A549 (cell line): ENCODE measurements around the gene SND1.

Source experiments
- CTCF ChIP-seq: fragments of >200 bp; sonication (Bioruptor Twin); formaldehyde crosslinking; IDR thresholded peaks from 3 replicates; pipeline ENCODE4 v1.5.1; 2016
- POLR2A ChIP-seq: IDR thresholded peaks from 2 replicates; pipeline ENCODE4 v1.6.1; 2012; ENCODE audit warnings: mild to moderate bottlenecking, low read length
- ZFP36 ChIP-seq: fragments of 450-650 bp; IDR thresholded peaks from 2 replicates; pipeline ENCODE4 v1.6.1; 2014; ENCODE audit warnings: borderline replicate concordance; ENCODE audit not compliant: partially characterized antibody
- TF ChIP-seq, protein P1 (sequence below): IDR thresholded peaks from 2 replicates; pipeline ENCODE4 v1.6.1; 2012

DNA sequence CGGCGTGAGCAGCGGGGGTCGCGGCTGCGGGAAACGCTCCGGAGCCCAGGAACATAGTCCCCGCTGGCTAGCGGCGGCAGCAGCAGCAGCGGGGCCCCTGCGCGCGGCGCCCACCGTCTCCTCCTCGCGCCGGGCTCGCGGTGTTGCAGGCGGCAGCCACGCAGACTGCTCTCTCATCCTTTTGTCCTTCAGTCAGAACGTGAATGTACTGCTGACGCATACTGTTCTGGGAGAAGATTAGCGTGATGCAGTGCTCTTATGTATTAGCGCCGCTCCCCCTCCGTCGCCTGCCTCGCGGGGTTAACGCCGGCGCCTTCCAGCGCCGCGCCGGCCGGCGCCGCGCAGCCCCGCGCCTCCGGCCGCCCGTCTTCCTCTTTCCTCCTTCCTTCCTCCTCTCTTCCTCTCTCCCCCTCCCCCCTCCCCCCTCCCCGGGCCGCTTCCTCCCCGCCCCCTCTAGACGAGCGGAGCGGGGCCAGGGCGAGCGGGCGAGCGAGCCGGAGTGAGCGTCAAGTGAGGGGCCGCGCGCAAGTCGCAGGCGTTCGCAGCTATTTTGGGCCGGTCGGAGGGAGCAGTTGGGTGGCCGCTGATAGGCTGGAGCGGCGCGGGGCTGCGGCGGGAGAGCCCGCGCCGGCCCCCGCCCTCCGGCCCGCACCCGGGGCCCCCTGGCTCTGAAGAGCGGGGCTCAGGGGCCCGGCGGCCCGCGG is 380.1 kb downstream of the SND1 start:
- TF ChIP-seq, protein P1, sequence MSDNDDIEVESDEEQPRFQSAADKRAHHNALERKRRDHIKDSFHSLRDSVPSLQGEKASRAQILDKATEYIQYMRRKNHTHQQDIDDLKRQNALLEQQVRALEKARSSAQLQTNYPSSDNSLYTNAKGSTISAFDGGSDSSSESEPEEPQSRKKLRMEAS: no peak
- no peak for TF ChIP-seq CTCF
- TF ChIP-seq POLR2A: no peak
- TF ChIP-seq ZFP36: no peak
